Stimulated activated CD8-positive, alpha-beta memory T cell treated with anti-CD3 and anti-CD28 coated beads, Interleukin-12 subunit alpha, Interleukin-12 subunit beta, amount 100 ng/mL, for 4 hours (primary cell): ENCODE data around the gene EHD3.
A peak's percentile ranks its signal among the peaks of the same experiment; 100 is the strongest.

Source experiments
- DNase-seq: peaks from one replicate; pipeline ENCODE4 v3.0.0-alpha.2; 2020; ENCODE audit warnings: low read depth

EHD3 gene

GRCh38 chr2:31294196-31294595 lies 60.2 kb downstream of the EHD3 start:
- no peak for DNase-seq

- no peak for DNase-seq
These were observed 62.8 kb downstream of the EHD3 start for GRCh38 chr2:31296641-31297287.

GRCh38 chr2:31297751-31298150 lies 63.8 kb downstream of the EHD3 start:
- no peak for DNase-seq

- no peak for DNase-seq
These were observed 65.6 kb downstream of the EHD3 start for GRCh38 chr2:31299547-31299946.

GRCh38 chr2:31300309-31300708 lies 66.4 kb downstream of the EHD3 start:
- DNase-seq = no peak

GRCh38 chr2:31302940-31303563 lies 69.1 kb downstream of the EHD3 start:
- DNase-seq = no peak

- no peak for DNase-seq
These were observed 70.9 kb downstream of the EHD3 start for GRCh38 chr2:31304816-31305215.

GRCh38 chr2:31312898-31313297 lies 78.9 kb downstream of the EHD3 start:
- DNase-seq = no peak

- DNase-seq = no peak
These were observed 80.8 kb downstream of the EHD3 start for GRCh38 chr2:31314761-31315160.

- no peak for DNase-seq
These were observed 83.4 kb downstream of the EHD3 start for GRCh38 chr2:31317396-31317795.

GRCh38 chr2:31318361-31319336 lies 84.7 kb downstream of the EHD3 start:
- peak; percentile 18 for DNase-seq
